ENCODE measurements around the gene C20orf173.

GRCh38 chr20:35551503-35551902 is 22.1 kb upstream of the C20orf173 start:
- TF ChIP-seq POLR2AphosphoS5 (IDR thresholded peaks at IDR 0.05; ENCODE audit: low read depth, low read length) (no peak), JUND (IDR thresholded peaks at IDR 0.05) (no peak), CTCF (IDR thresholded peaks at IDR 0.05) (no peak), ZBTB33 (IDR thresholded peaks at IDR 0.05; ENCODE audit: borderline replicate concordance, low read depth) (no peak), EP300 (IDR thresholded peaks at IDR 0.05; ENCODE audit: borderline replicate concordance in 1 of 2, low read depth in 1 of 2, low read length in 1 of 2) (no peak), RAD21 (IDR thresholded peaks at IDR 0.05; ENCODE audit: low read length) (no peak), TEAD4 (IDR thresholded peaks at IDR 0.05; ENCODE audit: borderline replicate concordance, insufficient read depth) (no peak), MAX (IDR thresholded peaks at IDR 0.05; ENCODE audit: low read depth) (no peak), RFX5 (IDR thresholded peaks at IDR 0.05; ENCODE audit: low read length) (no peak)
